ENCODE data around the gene GRIN2A.

GRCh38 chr16:9736547-9736946 lies 445.7 kb downstream of the GRIN2A start:
- TF ChIP-seq POLR2A (IDR thresholded peaks at IDR 0.05; ENCODE audit: low read length) = no peak
- TF ChIP-seq GATA1 (IDR thresholded peaks at IDR 0.05; ENCODE audit: low read depth, low read length) = no peak

All from erythroblast (primary cell).